H9 (cell line): ENCODE results near the gene MICAL2. TPM values are rescaled to one million over a fixed set of nuclear protein-coding genes. Genes with fewer than 3 reads are reported as not detected.

Experiments
- DNase-seq: peaks from one replicate; pipeline ENCODE4 v3.0.0-alpha.2; 2017
- H2AFZ ChIP-seq: one replicate; pipeline ENCODE4 v1.6.1; 2013; ENCODE audit warnings: mild to moderate bottlenecking, low read length, control low read depth, moderate library complexity
- H2AK5ac ChIP-seq: 2 replicates; pipeline ENCODE4 v1.6.1; 2013; ENCODE audit warnings: low read length, control low read depth, mixed read lengths; ENCODE audit not compliant: insufficient read length
- H2BK120ac ChIP-seq: one replicate; pipeline ENCODE4 v1.6.1; 2013; ENCODE audit warnings: low read depth, mild to moderate bottlenecking, low read length, control low read depth, inconsistent platforms; ENCODE audit not compliant: poor library complexity, severe bottlenecking
- H2BK12ac ChIP-seq: 2 replicates; pipeline ENCODE4 v1.6.1; 2013; ENCODE audit warnings: low read length, control low read depth, mixed read lengths, low read depth; ENCODE audit not compliant: insufficient read length
- H2BK15ac ChIP-seq: 2 replicates; pipeline ENCODE4 v1.6.1; 2013; ENCODE audit warnings: low read depth, low read length, control low read depth
- H2BK20ac ChIP-seq: one replicate; pipeline ENCODE4 v1.6.1; 2013; ENCODE audit warnings: low read depth, mild to moderate bottlenecking, low read length, control low read depth, inconsistent platforms; ENCODE audit not compliant: poor library complexity, severe bottlenecking
- H2BK5ac ChIP-seq: 2 replicates; pipeline ENCODE4 v1.6.1; 2013; ENCODE audit warnings: low read length, control low read depth, mixed read lengths; ENCODE audit not compliant: insufficient read length
- H3K14ac ChIP-seq: 2 replicates; pipeline ENCODE4 v1.6.1; 2013; ENCODE audit warnings: low read length, control low read depth; ENCODE audit not compliant: insufficient read depth
- H3K18ac ChIP-seq: 2 replicates; pipeline ENCODE4 v1.6.1; 2013; ENCODE audit warnings: low read depth, mild to moderate bottlenecking, mixed read lengths, low read length, control low read depth; ENCODE audit not compliant: insufficient read length
- H3K23ac ChIP-seq: 2 replicates; pipeline ENCODE4 v1.6.1; 2013; ENCODE audit warnings: low read length, control low read depth, mixed read lengths, low read depth; ENCODE audit not compliant: insufficient read length
- H3K23me2 ChIP-seq: 2 replicates; pipeline ENCODE4 v1.6.1; 2013; ENCODE audit warnings: low read depth, mild to moderate bottlenecking, mixed read lengths, low read length, control low read depth; ENCODE audit not compliant: insufficient read length, poor library complexity, severe bottlenecking
- H3K27ac ChIP-seq: 2 replicates; pipeline ENCODE4 v1.5.1; 2013; ENCODE audit warnings: low read length, control low read depth, mixed read lengths, low read depth; ENCODE audit not compliant: insufficient read length
- H3K27me3 ChIP-seq: 2 replicates; pipeline ENCODE4 v1.6.1; 2013; ENCODE audit warnings: low read length, control low read depth, inconsistent platforms; ENCODE audit not compliant: insufficient read depth
- H3K4ac ChIP-seq: 2 replicates; pipeline ENCODE4 v1.6.1; 2013; ENCODE audit warnings: low read depth, mild to moderate bottlenecking, control low read depth, inconsistent platforms, low read length, moderate library complexity
- H3K4me1 ChIP-seq: 2 replicates; pipeline ENCODE4 v1.6.1; 2013; ENCODE audit warnings: low read length, control low read depth, inconsistent platforms; ENCODE audit not compliant: insufficient read depth
- H3K4me2 ChIP-seq: 2 replicates; pipeline ENCODE4 v1.6.1; 2013; ENCODE audit warnings: low read length, control low read depth, mixed read lengths; ENCODE audit not compliant: insufficient read length, insufficient read depth
- H3K56ac ChIP-seq: 2 replicates; pipeline ENCODE4 v1.6.1; 2013; ENCODE audit warnings: low read depth, mild to moderate bottlenecking, mixed read lengths, low read length, control low read depth; ENCODE audit not compliant: insufficient read length
- H3K79me1 ChIP-seq: 2 replicates; pipeline ENCODE4 v1.6.1; 2013; ENCODE audit warnings: low read depth, mild to moderate bottlenecking, moderate library complexity, low read length, control low read depth, inconsistent platforms; ENCODE audit not compliant: insufficient read depth, poor library complexity, severe bottlenecking
- H3K79me2 ChIP-seq: 2 replicates; pipeline ENCODE4 v1.6.1; 2013; ENCODE audit warnings: low read length, control low read depth, inconsistent platforms; ENCODE audit not compliant: insufficient read depth
- H3K9ac ChIP-seq: 2 replicates; pipeline ENCODE4 v1.6.1; 2013; ENCODE audit warnings: low read length, control low read depth, mixed read lengths; ENCODE audit not compliant: insufficient read length; ENCODE audit errors: extremely low read depth
- H3K9me3 ChIP-seq: one replicate; pipeline ENCODE4 v1.6.1; 2013; ENCODE audit warnings: low read depth, low read length, inconsistent platforms; ENCODE audit not compliant: control insufficient read depth
- H3T11ph ChIP-seq: one replicate; pipeline ENCODE4 v1.6.1; 2013; ENCODE audit warnings: mild to moderate bottlenecking, low read length, control low read depth, inconsistent platforms
- H4K20me1 ChIP-seq: one replicate; pipeline ENCODE4 v1.6.1; 2013; ENCODE audit not compliant: control insufficient read depth, insufficient read length, insufficient read depth
- H4K5ac ChIP-seq: 2 replicates; pipeline ENCODE4 v1.6.1; 2013; ENCODE audit warnings: low read depth, mild to moderate bottlenecking, mixed read lengths, low read length, control low read depth; ENCODE audit not compliant: insufficient read length
- H4K8ac ChIP-seq: replicated peaks from 2 replicates; pipeline ENCODE4 v1.6.1; 2013; ENCODE audit warnings: low read length, control low read depth, mixed read lengths, low read depth; ENCODE audit not compliant: insufficient read length
- H4K91ac ChIP-seq: 2 replicates; pipeline ENCODE4 v1.6.1; 2013; ENCODE audit warnings: low read depth, mild to moderate bottlenecking, moderate library complexity, mixed read lengths, low read length, control low read depth; ENCODE audit not compliant: insufficient read length
- H3K27ac Mint-ChIP-seq, 3 experiments: 2 replicates in 2 of 3; 3 replicates in 1 of 3; pipeline ENCODE4 v1.8.0; 2020 to 2021; ENCODE audit warnings: mixed read lengths in 3 of 3, mild to moderate bottlenecking in 1 of 3, moderate library complexity in 1 of 3
- H3K27me3 Mint-ChIP-seq: 2 replicates; pipeline ENCODE4 v1.8.0; 2021; ENCODE audit warnings: low read depth, mild to moderate bottlenecking, moderate library complexity, mixed read lengths
- H3K36me3 Mint-ChIP-seq, 3 experiments: 2 replicates in 2 of 3; 3 replicates in 1 of 3; pipeline ENCODE4 v1.8.0; 2020 to 2021; ENCODE audit warnings: low read depth in 3 of 3, mixed read lengths in 3 of 3; ENCODE audit not compliant: insufficient read depth in 1 of 3
- H3K4me1 Mint-ChIP-seq, 2 experiments: 2 replicates each; pipeline ENCODE4 v1.8.0; 2020; ENCODE audit warnings: mixed read lengths in 2 of 2
- H3K4me3 Mint-ChIP-seq, 2 experiments: 2 replicates in 1 of 2; 3 replicates in 1 of 2; pipeline ENCODE4 v1.8.0; 2020 to 2021; ENCODE audit warnings: mild to moderate bottlenecking in 2 of 2, mixed read lengths in 2 of 2, moderate library complexity in 1 of 2
- H3K9me3 Mint-ChIP-seq, 2 experiments: 2 replicates in 1 of 2; 3 replicates in 1 of 2; pipeline ENCODE4 v1.8.0; 2020; ENCODE audit warnings: mild to moderate bottlenecking in 2 of 2, mixed read lengths in 2 of 2, moderate library complexity in 1 of 2
- CTCF ChIP-seq: fragments of 200-600 bp; sonication (generic); conservative IDR thresholded peaks from 3 replicates; pipeline ENCODE4 v1.8.0; 2021; ENCODE audit warnings: antibody characterized with exemption, mild to moderate bottlenecking
- WGBS: extraction: QIAGEN DNeasy Blood & Tissue Kit; methylation state at CpG from one replicate; pipeline ENCODE4 v1.1.7; 2013; ENCODE audit warnings: missing lambda C conversion rate, low lambda C conversion rate, mixed read lengths; ENCODE audit not compliant: insufficient read length; ENCODE audit errors: extremely low coverage; 5-methylcytosine and 5-hydroxymethylcytosine counted together
- total RNA-seq: library from RNA; stranded (reverse); gene quantifications from 2 replicates; pipeline ENCODE4 v1.2.1, GENCODE V29; 2021

The MICAL2 gene
- total RNA-seq, 1 experiment from 2014 or later, result 4.7 TPM

GRCh38 chr11:12291766-12292165 lies 181.4 kb downstream of the MICAL2 start:
- H3K9me3 Mint-ChIP-seq, result no peaks in the 10 kb centered on the region; a peak in 1 of 5 replicates
- no peak overlapping the region for H3K23ac ChIP-seq
- no peak overlapping the region for H4K8ac ChIP-seq
- no peak overlapping the region for H3K4me2 ChIP-seq
- no peak overlapping the region for H3K18ac ChIP-seq
- WGBS, result no CpG with 5 or more reads among the region's 4 CpGs
- H3K79me1 ChIP-seq, result no peaks in the 10 kb centered on the region
- H4K91ac ChIP-seq, result no peak overlapping the region
- DNase-seq, result no peak
- H3K27me3 ChIP-seq, result no peaks in the 10 kb centered on the region
- no peak overlapping the region for H2BK5ac ChIP-seq
- TF ChIP-seq CTCF, result no peak
- no peaks in the 10 kb centered on the region for H3K79me2 ChIP-seq
- H3K27ac ChIP-seq, result no peak overlapping the region
- H2BK15ac ChIP-seq, result no peak overlapping the region
- H3K36me3 Mint-ChIP-seq, result peaks cover 0 to 2% (median 0%) of the 10 kb centered on the region in 3 experiments; a peak in 1 of 7 replicates
- no peak overlapping the region for H3K4ac ChIP-seq
- peaks cover 17% of the 10 kb centered on the region in 2 experiments for H3K4me1 Mint-ChIP-seq
- no peak overlapping the region for H4K5ac ChIP-seq
- no peak overlapping the region for H3K4me3 Mint-ChIP-seq
- H3K9me3 ChIP-seq, result no peaks in the 10 kb centered on the region
- no peak overlapping the region for H2BK120ac ChIP-seq
- no peak overlapping the region for H3K27ac Mint-ChIP-seq
- H3K14ac ChIP-seq, result no peak overlapping the region
- H3K9ac ChIP-seq, result no peak overlapping the region
- H3K27me3 Mint-ChIP-seq, result peaks cover 6% of the 10 kb centered on the region
- no peak overlapping the region for H2AFZ ChIP-seq
- no peaks in the 10 kb centered on the region; the same call in 1 of the 2 replicates for H3K4me1 ChIP-seq
- no peak overlapping the region for H3T11ph ChIP-seq
- H2BK12ac ChIP-seq, result no peak overlapping the region
- no peak overlapping the region for H2AK5ac ChIP-seq
- H3K56ac ChIP-seq, result no peak overlapping the region
- H4K20me1 ChIP-seq, result no peaks in the 10 kb centered on the region
- no peak overlapping the region for H2BK20ac ChIP-seq
- no peaks in the 10 kb centered on the region for H3K23me2 ChIP-seq
